HG02759 (cell line): ENCODE measurements around the gene NAT8.
"Not testable (repeated sequence)": the region's sequence is repeated elsewhere in the genome, so short reads cannot be mapped to it uniquely, and the experiment has no call there.

Experiments
- ATAC-seq: cut with Tn5 transposase; IDR thresholded peaks from one replicate; pipeline ENCODE4 v1.9.1; 2021; ENCODE audit warnings: mild to moderate bottlenecking, moderate library complexity; ENCODE audit not compliant: unreplicated experiment

NAT8 gene

GRCh38 chr2:73642338-73643018 lies at the start of gene NAT8:
TSS of gene NAT8 (minus strand) at chr2:73642422. CDS start at chr2:73641628, 794 bp downstream.
- no peak for ATAC-seq

GRCh38 chr2:73690372-73691088 lies 48.3 kb upstream of the NAT8 start:
- not testable (repeated sequence) for ATAC-seq

GRCh38 chr2:73688494-73688893 lies 46.3 kb upstream of the NAT8 start:
- not testable (repeated sequence) for ATAC-seq

GRCh38 chr2:73685764-73686438 lies 43.7 kb upstream of the NAT8 start:
- ATAC-seq, result no peak

- ATAC-seq, result not testable (repeated sequence)
Observed at GRCh38 chr2:73684905-73685304, 42.7 kb upstream of the NAT8 start.

- not testable (repeated sequence) for ATAC-seq
Observed at GRCh38 chr2:73684325-73684724, 42.1 kb upstream of the NAT8 start.

- ATAC-seq, result not testable (repeated sequence)
Observed at GRCh38 chr2:73679951-73680571, 37.8 kb upstream of the NAT8 start.

- not testable (repeated sequence) for ATAC-seq
Observed at GRCh38 chr2:73679237-73679636, 37.0 kb upstream of the NAT8 start.

GRCh38 chr2:73678008-73678407 lies 35.8 kb upstream of the NAT8 start:
- ATAC-seq, result not testable (repeated sequence)

GRCh38 chr2:73676211-73676610 lies 34.0 kb upstream of the NAT8 start:
- ATAC-seq, result not testable (repeated sequence)

- ATAC-seq, result not testable (repeated sequence)
Observed at GRCh38 chr2:73674696-73675157, 32.5 kb upstream of the NAT8 start.

GRCh38 chr2:73669976-73670375 lies 27.8 kb upstream of the NAT8 start:
- not testable (repeated sequence) for ATAC-seq

GRCh38 chr2:73667239-73667638 lies 25.0 kb upstream of the NAT8 start:
- ATAC-seq, result not testable (repeated sequence)

- ATAC-seq, result no peak
Observed at GRCh38 chr2:73654175-73654574, 12.0 kb upstream of the NAT8 start.

GRCh38 chr2:73652348-73652747 lies 10.1 kb upstream of the NAT8 start:
- no peak for ATAC-seq

GRCh38 chr2:73651591-73652230 lies 9.5 kb upstream of the NAT8 start:
- no peak for ATAC-seq

- ATAC-seq, result not testable (repeated sequence)
Observed at GRCh38 chr2:73647690-73648089, 5.5 kb upstream of the NAT8 start.

- ATAC-seq, result no peak
Observed at GRCh38 chr2:73641767-73642062, 507 bp downstream of the NAT8 start.

GRCh38 chr2:73640946-73641766 lies 1.1 kb downstream of the NAT8 start:
- no peak for ATAC-seq

- no peak for ATAC-seq
Observed at GRCh38 chr2:73640511-73640911, 1.7 kb downstream of the NAT8 start.
